Embryonic facial prominence (tissue), 1 donor: ENCODE results near the gene CTNNA3.
"Not testable (repeated sequence)": the region's sequence is repeated elsewhere in the genome, so short reads cannot be mapped to it uniquely, and the experiment has no call there.

ENCODE experiments used
- DNase-seq: peaks from one replicate; pipeline ENCODE4 v3.0.0-alpha.2; 2016; ENCODE audit errors: extremely low spot score

CTNNA3 gene

DNA sequence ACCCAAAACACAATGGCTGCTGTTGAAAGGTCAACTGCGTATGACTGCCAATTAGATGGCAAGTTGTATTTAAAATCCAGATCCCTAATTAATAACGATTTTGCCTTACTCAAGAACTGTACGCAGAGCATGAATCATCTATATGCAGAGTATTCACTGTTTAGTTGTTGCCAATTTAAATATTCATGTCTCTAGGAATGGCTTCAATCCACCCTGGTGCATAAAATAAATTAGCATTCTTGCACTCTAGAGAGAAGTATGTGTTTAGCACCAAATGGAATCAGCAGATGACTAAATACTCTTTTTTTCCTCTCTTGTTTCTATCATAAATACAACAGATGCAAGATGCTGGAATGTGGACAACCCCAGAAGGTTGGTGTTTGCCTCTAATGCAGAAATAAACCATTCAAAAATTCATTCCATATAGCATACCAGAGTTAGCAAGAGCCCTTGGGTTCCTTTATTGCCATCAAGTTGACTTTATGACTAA lies 449.9 kb downstream of the CTNNA3 start:
- DNase-seq: no peak

- no peak for DNase-seq
Measured at GRCh38 chr10:67242528-67242927, 453.5 kb downstream of the CTNNA3 start.

DNA sequence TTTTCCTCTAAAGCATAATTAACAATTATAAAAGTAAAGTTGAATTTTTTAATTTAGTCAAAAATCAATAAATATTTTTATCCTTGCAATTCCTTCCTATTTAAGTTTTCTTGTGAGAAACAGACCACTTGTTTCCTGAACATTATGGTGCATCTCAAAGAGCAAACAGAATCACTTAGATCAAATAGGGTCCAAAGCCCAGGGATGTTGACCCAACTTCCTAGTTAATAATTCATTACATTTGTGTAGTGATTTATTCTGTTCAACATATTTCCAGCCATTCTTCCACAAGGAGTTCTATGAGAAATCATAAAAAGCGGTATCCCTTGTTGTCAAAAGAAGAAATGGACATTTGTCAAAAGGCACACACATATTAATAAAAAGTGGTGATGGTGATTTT lies 454.5 kb downstream of the CTNNA3 start:
- no peak for DNase-seq

DNA sequence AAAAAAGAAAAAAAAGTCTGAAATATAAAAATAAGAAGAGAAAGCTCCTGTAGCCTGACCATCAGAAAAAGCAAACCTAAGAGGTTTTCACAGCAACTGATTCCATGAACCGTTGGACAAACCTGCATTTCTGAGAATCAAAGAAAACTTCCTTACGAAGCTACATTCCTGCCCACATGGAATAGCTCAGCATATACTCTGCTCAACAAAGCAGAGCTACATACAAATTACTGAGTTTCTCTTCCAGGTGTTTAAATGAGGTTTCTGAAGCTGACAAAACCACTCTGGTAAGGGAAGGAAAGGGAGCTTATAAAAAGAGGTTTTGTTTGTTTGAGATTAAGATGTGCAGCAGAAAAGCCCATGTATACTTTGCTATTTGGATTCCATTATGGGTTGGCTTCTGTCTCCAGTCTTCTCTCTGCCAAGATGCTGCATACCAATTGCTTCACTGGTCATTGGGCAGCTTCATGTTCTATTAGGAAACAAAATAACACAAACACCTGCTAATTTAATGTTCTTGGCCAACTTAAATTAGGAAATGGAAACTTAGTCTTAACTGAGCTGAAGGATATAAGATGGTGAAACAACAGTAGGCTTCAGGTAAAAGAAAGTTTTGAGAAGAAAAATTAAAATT lies 456.0 kb downstream of the CTNNA3 start:
- no peak for DNase-seq

DNA sequence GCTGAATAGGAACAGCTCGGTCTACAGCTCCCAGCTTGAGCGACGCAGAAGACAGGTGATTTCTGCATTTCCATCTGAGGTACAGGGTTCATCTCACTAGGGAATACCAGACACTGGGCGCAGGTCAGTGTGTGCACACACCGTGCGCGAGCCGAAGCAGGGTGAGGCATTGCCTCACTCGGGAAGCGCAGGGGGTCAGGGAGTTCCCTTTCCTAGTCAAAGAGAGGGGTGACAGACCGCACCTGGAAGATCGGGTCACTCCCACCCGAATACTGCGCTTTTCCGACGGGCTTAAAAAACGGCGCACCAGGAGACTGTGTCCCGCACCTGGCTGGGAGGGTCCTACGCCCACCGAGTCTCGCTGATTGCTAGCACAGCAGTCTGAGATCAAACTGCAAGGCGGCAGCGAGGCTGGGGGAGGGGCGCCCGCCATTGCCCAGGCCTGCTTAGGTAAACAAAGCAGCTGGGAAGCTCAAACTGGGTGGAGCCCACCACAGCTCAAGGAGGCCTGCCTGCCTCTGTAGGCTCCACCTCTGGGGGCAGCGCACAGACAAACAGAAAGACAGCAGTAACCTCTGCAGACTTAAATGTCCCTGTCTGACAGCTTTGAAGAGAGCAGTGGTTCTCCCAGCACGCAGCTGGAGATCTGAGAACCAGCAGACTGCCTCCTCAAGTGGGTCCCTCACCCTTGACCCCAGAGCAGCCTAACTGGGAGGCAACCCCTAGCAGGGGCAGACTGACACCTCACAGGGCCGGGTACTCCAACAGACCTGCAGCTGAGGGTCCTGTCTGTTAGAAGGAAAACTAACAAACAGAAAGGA lies 465.1 kb downstream of the CTNNA3 start:
- DNase-seq: not testable (repeated sequence)

DNA sequence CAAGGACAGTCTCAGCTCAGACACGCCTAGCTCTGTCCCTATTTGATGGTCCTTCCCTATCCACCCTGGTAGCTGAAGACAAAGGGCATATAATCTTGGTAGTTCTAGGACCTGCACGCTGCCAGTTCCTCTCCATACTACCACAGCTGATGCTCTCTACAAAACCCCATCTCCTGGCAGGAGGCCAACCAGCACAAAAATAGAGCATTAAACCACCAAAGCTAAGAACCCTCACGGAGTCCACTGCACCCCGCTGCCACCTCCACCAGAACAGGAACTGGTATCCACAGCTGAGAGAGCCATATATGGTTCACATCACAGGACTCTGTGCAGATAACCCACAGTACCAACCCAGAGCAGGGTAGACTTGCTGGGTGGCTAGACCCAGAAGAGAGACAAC lies 470.8 kb downstream of the CTNNA3 start:
- DNase-seq: no peak

DNA sequence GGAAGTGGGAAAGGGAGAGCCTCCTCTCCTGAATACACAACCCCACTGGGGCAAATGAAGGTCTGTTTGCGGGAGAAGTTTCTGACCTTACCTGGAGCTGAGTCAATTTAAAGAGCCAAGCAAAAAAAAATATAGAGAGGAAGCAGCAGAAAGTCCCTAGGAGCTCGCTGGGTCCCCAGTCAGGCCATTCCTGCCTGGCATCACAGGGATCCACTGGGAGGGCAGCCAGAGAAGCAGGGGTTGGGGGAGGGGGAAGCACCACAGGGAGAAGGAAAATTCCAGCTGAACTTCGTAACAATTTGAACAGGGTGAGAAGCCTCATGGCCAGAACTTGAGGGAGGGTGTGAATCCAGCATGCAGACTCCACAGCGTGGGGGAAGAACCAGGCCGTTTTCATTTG lies 471.4 kb downstream of the CTNNA3 start:
- DNase-seq: no peak

DNA sequence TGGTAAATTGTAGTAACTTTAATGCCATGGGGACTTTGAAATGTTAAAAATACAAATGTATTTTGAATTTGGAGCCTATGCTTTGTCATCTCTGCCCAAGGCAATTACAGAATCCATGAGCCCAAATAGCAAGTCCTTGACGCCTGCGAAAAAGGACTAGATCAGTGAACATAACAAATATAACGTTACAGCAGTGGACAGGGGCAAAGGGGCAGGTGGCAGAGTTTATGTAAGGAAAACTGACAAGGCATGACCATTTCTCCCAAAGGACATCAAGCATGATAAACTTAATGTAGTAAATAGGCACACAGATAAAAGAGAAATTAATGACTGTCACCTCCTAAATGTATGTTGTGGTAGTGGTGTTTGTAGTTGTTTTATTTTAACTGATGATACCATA lies 473.1 kb downstream of the CTNNA3 start:
- no peak for DNase-seq

DNA sequence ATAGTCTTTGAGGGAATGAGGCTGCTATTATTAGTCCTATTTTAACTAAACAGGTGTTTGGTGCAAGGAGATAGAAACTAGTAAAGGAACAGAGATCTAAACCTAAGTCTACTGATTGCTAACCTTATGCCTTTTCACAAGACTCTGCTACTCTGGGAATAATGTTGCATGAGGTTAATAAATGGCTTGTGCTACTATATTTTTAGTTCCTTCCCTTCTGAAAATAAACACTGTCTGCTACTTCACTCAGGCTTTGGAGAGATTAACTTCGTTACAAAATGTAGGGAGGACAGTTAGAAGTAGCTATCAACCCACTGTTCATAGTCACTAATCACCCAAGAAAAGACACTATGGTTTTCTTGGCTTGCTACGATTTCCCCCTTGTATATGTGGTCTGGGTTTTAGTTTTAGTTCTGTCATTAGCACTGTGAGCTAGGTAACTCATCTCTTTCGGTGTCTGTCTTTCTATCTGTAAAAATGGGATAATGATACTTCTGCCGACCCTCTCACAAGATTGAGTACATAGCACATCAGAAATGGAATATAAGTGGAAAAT lies 474.0 kb downstream of the CTNNA3 start:
- no peak for DNase-seq

DNA sequence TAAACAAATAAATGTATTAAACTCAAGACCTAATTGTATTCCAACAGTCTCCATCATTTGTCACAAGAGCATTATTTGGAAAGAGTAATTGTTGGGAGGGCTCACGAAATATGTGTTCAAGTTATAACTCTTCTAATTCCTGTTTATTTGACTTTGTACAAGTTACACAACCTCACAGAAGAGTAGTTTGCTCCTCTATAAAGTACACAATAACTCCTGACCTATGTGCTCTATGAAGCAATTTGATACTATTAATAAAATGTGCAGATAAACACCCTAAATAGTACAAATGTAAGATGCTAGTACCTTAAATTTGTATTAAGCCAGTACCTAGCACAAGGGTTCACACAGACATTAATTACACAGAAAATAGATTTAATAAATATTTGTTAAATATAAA lies 484.3 kb downstream of the CTNNA3 start:
- DNase-seq: no peak

- DNase-seq: not testable (repeated sequence)
Measured at GRCh38 chr10:67207923-67208322, 488.1 kb downstream of the CTNNA3 start.

GRCh38 chr10:67200913-67201564 lies 495.0 kb downstream of the CTNNA3 start:
- no peak for DNase-seq

DNA sequence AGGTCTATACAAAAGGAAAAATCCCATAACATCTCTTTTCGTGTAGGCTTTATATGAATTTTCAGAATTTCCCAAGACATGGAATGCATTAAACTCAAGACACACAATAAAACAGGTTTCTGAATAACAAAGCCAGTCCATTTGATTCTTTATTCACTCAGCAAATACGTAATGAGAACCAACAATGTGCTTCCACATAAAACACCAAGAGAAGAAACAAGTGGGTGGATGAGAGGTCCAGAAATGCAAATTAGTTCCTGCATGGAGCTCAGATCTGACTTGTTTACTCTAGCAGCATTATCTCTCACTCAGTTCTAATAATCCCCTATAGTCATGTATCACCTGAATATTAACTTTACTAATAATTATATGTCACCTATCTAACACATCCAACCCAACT lies 520.6 kb downstream of the CTNNA3 start:
- no peak for DNase-seq

DNA sequence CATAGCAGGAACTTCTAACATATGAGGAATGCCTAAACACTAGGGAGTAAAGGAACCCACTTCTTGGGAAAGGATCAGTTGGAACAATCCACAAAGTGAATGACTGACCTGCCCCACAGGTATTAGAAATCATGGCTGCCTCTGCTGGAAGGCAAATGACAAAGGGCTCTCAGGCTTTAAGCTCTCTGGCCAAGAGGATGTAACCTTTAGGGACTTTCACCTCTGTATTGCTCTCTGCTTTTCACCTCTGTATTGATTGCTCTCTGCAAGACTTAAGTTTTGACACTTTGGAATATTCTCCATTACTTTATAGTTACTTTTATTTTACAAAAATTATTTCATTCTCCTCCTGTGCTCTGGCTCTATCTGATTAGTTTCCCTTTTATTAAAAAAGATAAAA lies 522.2 kb downstream of the CTNNA3 start:
- DNase-seq: no peak

- DNase-seq: no peak
Measured at GRCh38 chr10:67171970-67172369, 524.0 kb downstream of the CTNNA3 start.

DNA sequence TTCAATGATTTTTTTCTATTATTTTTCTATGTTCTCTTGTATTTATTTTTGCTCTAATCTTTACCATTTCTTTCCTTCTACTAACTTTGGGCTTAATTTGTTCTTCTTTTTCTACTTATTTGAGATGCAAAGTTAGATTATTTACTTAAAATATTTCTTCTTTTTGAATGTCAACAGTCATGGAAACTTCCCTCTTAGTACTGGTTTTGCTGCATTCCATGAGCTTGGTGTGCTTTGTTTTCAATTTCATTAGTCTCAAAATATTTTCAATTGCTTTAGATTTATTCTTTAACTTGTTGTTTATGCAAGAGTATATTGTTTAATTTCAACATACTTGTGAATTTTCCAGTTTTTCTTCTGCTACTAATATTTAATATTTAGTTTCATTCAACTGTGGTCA lies 539.8 kb downstream of the CTNNA3 start:
- DNase-seq: no peak

- DNase-seq: no peak
Measured at GRCh38 chr10:67151471-67151870, 544.5 kb downstream of the CTNNA3 start.

DNA sequence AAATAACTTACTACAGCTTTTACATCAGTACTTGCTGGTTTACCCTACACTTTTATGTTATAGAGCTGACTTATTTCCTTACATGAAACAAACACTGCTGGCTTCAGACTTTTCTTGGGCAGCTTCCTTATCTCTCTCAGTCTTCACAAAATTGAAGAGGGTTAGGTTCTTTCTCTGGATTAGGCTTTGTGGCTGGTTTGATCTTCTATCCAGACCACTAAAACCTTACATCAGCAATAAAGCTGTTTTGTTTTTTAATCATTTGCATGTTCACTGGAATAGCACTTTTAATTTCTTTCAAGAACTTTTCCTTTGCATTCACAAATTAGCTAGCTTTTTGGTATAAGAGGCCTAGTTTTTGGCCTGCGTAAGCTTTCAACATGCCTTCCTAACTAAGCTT lies 551.5 kb downstream of the CTNNA3 start:
- DNase-seq: no peak

GRCh38 chr10:67141300-67141699 lies 554.7 kb downstream of the CTNNA3 start:
- no peak for DNase-seq

- DNase-seq: no peak
Measured at GRCh38 chr10:67140641-67141040, 555.4 kb downstream of the CTNNA3 start.

- no peak for DNase-seq
Measured at GRCh38 chr10:67127441-67127840, 568.6 kb downstream of the CTNNA3 start.

DNA sequence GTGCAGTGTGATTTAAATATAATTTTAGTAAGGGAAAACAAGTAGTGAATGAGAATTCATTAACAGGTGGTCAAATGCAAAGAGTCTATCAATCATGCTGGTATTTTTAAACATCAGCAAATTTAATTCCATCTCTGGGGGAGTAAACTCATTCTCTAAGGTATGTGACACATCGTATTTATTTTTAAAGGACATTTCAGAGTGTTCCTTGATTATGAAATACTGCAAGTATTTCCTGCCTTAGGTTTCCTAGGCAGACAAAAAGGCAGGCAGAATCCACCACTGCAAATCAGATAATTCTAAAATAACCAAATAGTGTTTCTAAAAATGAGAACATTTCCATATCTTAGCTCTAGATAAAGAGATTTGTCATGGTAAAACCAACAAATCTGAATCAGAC lies 576.3 kb downstream of the CTNNA3 start:
- DNase-seq: no peak

GRCh38 chr10:67115972-67116371 lies 580.0 kb downstream of the CTNNA3 start:
- DNase-seq: no peak
